Muscle of back (tissue), 11 donors: Measurements from ENCODE around the gene LAMC1. TPM values are rescaled to one million over a fixed set of nuclear protein-coding genes. Genes with fewer than 3 reads are reported as not detected.

ENCODE experiments used
- DNase-seq, 3 donors: peaks; one replicate each; pipeline versions ENCODE4 v3.0.0 to v3.0.0-alpha.2; 2013
- polyA plus RNA-seq, 10 donors: library from polyadenylated mRNA; unstranded; fragments of 120-200 nt; gene quantifications; one replicate each; pipeline ENCODE4 v1.2.1, GENCODE V29; 2013; ENCODE audit not compliant: insufficient read length in 10 of 10

The LAMC1 gene
- polyA plus RNA-seq, 10 donors = 272 to 386 (median 317) TPM

DNA sequence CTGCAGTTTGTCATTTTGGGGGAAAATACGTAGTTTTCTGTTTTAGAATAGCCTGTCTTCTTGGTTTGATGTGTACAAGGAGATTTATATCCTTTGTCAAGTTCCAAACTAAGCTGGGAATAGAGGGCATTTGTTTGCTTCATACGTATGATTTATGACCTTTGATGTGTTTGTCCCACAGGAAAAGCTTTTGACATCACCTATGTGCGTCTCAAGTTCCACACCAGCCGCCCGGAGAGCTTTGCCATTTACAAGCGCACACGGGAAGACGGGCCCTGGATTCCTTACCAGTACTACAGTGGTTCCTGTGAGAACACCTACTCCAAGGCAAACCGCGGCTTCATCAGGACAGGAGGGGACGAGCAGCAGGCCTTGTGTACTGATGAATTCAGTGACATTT is 79.9 kb downstream of the LAMC1 start:
- no peak for DNase-seq

DNA sequence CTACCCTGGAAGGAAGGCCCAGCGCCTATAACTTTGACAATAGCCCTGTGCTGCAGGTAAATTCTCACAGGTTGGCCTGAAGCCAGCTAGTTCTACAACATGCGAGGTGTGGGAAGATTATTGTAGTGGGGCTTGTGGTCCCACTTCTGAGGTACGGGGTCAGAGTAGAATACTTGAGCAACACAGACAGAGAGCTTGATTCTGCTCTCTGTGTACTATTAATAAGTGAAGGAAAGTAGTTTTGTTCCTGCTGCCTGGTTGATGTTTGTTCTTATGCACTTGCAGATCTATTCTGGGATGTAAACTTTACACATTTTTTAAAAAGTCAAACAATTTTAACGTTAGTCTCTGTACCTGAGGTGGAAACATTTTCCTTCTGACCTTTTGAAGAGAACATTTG is 80.4 kb downstream of the LAMC1 start:
- no peak for DNase-seq

DNA sequence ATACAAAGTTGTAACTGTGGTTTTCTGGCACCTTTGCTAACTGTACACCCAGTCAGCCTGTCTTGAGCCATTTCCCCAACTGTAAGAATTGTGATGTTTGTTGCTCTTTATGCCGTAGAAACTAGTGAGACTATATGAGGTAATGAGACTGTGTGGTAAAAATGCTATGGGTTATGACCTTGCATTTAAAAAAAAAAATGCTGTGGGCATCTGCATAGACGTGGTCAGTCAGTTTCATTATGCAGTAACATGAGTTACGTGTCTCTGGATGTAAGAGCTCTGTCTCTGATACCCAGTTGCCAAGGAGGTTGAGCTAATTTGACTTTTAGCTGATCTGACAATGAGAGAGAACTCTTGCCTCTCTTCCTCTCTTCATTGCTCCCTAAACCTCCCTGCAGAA is 82.2 kb downstream of the LAMC1 start:
- DNase-seq = no peak

DNA sequence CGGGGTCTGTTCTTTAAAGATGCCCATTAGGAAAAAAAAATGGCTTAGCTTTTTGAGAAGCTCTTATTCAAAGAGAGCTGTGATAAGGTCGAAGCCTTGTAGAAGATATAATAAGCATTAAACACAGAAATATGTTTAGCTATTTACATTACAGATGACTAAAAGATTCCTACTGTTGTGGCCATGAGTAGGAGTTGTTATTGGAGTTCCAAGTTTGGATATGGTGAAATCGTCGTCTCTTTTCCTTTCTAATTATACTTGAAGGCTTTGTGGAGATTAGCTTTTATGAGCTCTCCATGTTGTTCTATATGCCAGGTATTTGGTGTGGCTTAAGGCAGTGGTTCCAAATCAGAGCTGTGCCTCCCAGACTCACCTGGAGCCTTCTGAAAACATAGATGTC is 82.9 kb downstream of the LAMC1 start:
- no peak for DNase-seq

DNA sequence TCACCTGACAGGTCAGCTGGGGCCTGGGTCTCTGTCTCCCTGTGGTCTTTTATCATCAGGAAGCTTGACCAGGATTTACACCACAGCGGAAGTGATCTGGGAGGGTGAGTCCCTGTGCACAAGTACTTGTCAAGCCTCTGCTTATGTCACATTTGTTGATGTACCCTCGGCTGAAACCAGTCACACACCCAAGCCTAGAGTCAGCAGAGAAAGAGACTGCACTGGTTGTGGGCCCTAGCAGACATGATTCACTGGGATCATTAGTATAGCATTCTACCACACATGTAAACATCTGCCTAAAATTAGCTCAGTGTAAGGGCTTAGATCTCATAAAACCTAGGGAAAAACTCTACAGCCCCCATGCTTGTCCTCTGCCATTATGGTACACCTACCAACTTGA is 83.5 kb downstream of the LAMC1 start:
- DNase-seq = no peak

DNA sequence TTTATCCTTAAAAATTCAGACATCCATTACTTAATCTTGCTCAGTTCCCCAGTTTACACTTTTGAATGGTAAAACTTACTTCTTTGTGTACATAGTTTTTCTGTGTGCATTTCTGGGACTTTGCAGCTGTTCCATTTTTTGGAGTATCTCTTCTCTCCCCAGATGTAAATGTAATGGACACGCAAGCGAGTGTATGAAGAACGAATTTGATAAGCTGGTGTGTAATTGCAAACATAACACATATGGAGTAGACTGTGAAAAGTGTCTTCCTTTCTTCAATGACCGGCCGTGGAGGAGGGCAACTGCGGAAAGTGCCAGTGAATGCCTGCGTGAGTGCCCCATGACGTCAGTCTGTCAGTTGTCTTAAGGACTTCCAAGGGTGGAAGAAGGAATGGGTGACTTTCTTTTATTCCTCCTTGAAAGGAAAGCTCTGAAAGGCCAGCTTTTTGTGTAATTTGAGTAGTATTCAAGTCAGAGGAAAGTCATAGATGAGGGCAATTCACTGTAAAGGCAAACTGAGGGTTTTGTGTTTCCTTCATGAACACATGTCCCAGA is 87.2 kb downstream of the LAMC1 start:
- DNase-seq = peak in 1 of 3 donors; percentile 44

DNA sequence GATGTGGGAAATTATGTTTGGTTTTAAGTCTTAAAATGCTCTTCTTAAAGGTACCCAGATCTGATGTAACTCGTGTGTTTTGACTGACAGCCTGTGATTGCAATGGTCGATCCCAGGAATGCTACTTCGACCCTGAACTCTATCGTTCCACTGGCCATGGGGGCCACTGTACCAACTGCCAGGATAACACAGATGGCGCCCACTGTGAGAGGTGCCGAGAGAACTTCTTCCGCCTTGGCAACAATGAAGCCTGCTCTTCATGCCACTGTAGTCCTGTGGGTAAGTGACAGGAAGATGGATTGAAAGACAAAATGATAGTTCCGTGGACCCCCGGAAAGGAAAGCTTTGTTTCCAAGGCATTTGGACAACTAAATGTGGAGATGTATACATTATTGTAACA is 91.2 kb downstream of the LAMC1 start:
- no peak for DNase-seq

DNA sequence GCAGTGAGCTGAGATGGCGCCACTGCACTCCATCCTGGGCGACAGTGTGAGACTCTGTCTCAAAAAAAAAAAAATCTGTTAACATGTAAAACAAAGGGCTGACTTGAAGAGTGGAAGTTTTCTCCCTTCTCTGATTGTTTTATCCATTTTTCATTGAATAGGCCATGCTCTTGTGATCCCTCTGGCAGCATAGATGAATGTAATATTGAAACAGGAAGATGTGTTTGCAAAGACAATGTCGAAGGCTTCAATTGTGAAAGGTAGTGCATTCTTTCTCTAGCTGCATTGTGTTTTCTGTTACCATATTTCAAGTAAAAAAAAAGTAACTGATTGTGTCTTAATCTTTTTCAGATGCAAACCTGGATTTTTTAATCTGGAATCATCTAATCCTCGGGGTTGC is 93.2 kb downstream of the LAMC1 start:
- DNase-seq = no peak

DNA sequence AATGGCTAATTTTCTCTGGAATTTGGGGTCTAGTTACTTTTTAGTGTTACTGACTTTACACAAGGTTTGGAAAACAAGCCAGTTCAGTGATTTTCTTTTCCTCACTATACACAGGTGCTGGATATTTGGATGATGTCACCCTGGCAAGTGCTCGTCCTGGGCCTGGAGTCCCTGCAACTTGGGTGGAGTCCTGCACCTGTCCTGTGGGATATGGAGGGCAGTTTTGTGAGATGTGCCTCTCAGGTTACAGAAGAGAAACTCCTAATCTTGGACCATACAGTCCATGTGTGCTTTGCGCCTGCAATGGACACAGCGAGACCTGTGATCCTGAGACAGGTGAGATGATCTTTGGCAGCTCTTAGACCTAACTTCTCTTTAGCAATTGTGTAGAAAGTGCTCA is 98.4 kb downstream of the LAMC1 start:
- no peak for DNase-seq

DNA sequence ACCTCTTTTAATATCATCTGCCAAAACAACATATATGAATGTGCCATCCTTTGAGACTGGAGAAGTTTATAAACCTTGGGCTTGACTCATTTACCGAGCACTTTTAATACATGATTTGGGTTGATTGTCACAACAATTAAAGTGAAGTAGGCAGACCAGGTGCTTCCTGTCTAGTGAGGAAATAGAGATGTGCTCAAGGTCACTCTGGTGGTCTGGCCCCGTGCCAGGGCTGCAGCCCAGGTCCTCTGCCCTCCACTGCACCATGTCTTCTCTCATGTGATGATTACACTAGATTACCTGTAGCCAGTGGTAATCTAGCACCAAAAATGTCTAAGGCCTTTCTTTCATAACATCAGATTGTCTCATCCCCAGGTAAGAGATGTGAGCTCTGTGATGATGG is 101.0 kb downstream of the LAMC1 start:
- DNase-seq = no peak

DNA sequence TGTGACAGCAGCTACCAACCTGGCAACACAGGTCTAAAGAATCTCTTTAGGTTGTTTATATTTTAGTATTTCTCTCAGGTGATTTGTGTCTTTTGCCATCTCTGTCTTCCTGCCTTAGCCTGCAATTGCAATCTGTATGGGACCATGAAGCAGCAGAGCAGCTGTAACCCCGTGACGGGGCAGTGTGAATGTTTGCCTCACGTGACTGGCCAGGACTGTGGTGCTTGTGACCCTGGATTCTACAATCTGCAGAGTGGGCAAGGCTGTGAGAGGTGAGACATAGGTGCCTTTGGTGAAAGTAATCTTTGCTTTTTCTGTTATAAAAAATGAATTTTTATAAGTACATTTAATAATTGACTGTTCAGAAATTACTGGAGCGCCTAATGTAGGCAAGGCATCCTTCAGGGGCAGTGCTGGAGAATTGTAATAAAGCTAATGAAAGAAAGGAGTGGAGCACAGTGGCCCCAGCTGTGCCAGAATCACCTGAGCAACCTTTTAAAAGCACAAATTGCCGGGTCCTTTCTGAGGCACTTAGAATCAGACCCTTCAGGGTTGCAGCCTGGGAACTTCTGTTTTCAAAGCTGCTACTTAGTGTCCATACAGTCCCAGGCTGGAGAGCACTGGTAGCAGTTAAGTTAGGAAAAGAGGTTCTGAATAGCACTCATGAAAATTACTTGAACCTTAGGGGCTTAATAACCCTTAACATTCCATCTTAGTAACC is 102.2 kb downstream of the LAMC1 start:
- DNase-seq = no peak

DNA sequence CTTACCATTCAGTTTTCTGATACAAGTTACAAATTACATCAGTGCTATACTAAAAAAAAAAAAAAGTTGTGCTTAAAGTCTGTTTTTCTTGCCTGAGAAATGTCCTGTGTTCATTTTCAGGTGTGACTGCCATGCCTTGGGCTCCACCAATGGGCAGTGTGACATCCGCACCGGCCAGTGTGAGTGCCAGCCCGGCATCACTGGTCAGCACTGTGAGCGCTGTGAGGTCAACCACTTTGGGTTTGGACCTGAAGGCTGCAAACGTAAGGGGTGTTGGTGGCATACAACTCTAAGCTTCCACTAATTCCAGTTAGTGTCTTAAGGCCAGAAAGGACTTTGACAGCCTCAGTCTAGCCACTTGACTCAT is 102.8 kb downstream of the LAMC1 start:
- no peak for DNase-seq

DNA sequence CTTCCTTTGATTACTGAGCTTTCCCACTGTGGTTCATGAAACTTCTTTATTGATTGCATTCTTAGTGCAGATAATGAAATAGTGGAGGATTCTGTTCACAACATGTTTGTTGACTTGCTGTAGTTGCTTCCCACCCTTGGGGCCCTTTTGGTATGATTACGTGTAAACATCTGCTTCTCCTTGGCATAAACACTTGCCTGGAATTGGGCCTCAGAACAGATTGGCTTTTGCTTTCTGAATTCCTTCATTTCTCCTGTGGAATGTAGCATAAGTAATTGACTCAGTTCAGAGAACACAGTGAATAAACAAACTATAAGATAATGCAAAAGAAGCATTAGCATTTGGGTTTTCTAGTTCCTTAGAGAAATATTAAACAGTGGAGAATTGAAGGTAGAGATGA is 103.3 kb downstream of the LAMC1 start:
- peak; percentile 73 to 93 (median 83) for DNase-seq

DNA sequence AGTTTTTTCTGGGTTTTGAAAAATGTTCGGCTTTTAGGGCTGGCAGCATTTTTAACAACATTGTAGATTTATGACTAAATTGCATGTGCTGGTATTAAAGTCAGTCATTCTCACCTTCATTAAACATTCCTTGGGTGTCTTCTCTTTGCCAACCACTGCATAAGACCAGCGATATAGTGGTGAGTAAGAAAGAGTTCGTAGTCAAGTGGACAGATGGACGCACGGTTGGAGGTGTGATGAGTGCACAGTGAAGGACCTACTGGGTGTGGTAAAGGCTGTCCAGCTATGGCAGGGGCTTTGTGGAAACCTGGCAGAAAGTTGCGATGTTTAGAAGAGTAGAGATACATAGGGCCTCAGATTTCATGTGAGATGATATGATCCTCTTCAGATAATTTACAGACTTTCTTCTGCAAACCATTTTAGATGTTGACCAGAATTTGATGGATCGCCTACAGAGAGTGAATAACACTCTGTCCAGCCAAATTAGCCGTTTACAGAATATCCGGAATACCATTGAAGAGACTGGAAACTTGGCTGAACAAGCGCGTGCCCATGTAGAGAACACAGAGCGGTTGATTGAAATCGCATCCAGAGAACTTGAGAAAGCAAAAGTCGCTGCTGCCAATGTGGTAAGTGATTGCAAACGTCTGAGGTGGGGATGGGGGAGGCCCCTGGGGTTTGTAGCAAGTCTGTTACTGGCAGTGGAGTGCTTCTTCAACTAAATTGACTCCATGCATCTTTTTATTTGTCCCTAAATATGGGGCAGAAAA is 106.9 kb downstream of the LAMC1 start:
- no peak for DNase-seq

DNA sequence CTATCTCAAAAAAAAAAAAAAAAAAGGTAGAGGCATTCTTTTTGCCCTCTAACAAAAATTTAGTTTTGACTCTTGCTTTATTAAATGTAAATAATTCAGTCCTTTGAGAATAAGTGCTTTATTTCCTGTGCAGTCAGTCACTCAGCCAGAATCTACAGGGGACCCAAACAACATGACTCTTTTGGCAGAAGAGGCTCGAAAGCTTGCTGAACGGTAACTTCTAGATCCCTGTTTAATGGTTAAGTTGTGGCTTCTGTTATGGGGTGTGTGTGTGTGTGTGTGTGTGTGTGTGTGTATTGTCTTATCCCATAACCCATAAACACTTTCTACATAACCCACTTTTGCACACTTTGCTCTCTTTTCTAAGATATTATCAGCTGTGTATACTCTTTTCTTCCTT is 107.9 kb downstream of the LAMC1 start:
- peak in 1 of 3 donors; percentile 27 for DNase-seq

DNA sequence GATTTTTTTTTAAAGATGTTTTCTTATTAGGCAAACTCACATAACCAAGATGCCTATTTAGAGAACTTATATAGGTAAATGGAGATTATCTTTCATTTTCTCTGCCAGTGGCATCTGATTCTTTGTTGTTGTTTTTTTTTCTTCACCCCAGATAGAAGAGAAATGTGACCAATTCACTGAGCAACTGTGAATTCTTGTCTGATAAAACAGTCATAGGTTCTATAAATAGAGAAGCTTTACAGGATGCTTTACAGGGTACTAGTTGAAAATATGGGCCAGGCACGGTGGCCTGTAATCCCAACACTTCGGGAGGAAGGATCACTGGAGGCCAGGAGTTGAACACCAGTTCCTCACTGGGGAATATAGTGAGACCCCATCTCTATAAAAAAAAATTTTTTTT is 112.1 kb downstream of the LAMC1 start:
- no peak for DNase-seq

DNA sequence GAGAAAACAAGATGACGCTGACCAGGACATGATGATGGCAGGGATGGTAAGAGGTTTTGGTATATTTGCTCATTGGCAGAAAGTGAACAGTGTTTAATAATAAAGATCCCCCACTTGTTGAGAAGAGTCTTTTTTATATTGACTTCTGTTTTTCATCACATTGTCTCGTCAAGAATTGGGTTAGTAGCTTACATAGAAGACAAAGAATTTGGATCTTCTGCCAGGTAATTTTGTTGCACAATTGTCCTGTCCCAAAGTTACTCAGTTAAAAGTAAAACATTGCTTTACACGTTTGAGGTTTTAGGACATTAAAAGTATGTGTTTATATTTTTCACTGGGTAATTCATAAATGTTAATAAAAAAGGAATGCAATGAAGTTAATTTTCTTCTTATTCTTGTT is 114.6 kb downstream of the LAMC1 start:
- peak in 1 of 3 donors; percentile 45 for DNase-seq

DNA sequence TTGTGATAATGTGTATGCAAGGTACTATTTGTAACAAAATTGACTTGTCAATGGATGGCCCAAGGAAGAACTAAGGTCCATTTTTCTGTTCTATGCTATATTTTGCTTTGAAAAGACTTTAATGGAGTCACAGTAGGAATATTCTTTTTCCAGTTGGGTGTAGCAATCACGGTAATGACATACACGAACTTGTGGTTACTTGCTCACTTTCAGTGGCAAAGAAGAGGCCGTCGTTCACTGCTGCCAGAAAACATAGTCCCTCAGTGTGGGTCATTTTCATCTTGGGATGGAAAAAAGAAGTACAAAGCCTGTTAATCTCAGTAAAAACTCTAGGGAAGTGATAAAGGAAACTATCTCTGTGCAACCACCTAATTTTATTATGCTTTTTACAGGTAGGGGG is 115.1 kb downstream of the LAMC1 start:
- no peak for DNase-seq

DNA sequence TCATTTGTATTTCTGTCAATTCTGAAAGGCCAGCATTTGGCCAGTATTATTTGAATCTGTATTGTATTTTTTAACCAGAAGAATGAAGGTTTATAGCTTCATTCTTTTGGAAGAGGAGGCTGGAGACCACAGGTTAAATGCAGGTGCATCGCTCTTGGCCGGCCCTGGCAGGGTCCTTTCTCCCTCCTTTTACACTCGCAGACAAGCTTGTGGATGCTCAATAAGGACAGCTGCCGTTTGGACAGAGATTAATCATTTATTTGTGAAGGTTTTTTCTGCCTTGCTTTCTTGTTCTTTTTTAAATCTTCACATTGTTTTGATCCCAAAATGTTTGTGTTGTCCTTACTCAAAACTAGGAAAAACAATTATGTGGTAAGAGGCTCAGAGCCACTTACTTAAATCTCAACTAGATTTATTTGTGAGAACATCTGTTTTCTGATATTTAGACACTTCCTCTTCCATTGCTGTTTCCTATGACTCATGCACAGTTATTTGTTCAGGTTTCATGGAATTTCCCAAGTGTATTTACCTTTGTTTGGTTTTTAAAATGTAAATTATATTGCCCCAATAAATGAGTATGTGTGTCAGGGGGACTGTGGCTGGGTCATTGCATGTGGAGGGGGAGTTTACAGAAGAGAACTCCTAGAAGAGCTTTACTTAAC is 116.2 kb downstream of the LAMC1 start:
- DNase-seq = peak in 1 of 3 donors; percentile 32

DNA sequence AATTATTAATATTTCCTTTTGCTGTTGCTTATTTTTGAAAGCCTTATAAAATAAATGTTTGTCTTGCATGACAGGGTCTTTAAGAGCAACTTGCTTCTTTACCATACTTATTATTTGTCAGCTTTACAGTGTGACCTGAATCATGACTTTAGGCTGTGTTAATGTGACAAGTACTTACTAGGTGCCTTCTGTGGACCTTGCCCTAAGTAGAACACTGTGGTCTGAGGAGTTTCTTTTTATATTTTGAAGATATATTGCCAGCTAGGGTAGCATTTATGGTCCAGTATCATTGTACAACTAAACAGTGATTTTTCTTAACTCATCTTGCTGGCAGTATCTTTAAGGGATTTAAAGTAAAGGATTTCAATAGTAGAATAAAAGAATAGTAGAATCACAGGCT is 117.4 kb downstream of the LAMC1 start:
- no peak for DNase-seq

DNA sequence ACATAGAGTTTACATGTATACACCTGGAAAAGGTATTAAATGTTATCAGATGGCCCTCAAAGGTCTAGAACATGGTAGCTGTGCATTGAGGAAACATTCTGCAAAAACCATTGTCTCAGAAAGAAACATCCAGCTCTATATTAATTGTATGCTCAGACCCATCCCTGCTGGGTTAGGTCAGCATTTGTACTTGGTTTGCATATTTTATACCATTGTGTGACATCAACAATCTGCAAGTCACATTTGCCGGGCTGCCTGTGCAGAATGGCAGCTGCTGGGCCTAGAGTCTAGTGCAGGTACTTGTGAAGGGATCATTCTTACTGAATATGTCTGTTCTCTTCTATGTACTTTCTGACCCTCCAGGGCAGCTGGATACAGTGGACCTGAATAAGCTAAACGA is 119.0 kb downstream of the LAMC1 start:
- no peak for DNase-seq

DNA sequence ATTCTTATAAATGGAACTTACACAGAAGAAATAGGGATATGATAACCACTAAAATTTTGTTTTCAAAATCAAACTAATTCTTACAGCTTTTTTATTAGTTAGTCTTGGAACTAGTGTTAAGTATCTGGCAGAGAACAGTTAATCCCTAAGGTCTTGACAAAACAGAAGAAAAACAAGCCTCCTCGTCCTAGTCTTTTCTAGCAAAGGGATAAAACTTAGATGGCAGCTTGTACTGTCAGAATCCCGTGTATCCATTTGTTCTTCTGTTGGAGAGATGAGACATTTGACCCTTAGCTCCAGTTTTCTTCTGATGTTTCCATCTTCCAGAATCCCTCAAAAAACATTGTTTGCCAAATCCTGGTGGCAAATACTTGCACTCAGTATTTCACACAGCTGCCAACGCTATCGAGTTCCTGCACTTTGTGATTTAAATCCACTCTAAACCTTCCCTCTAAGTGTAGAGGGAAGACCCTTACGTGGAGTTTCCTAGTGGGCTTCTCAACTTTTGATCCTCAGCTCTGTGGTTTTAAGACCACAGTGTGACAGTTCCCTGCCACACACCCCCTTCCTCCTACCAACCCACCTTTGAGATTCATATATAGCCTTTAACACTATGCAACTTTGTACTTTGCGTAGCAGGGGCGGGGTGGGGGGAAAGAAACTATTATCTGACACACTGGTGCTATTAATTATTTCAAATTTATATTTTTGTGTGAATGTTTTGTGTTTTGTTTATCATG is 120.5 kb downstream of the LAMC1 start:
- DNase-seq = no peak
